Measurements from ENCODE around the gene CAPZB.
"Not testable (repeated sequence)": the region's sequence is repeated elsewhere in the genome, so short reads cannot be mapped to it uniquely, and the experiment has no call there.

CAPZB gene

GRCh38 chr1:19525607-19526545 is 40.5 kb upstream of the CAPZB start:
- TF ChIP-seq CTCF (conservative IDR thresholded peaks at IDR 0.05) (no peak), ZFX (IDR thresholded peaks at IDR 0.05) (no peak)
- H3K27ac ChIP-seq = no peak overlapping the region

DNA sequence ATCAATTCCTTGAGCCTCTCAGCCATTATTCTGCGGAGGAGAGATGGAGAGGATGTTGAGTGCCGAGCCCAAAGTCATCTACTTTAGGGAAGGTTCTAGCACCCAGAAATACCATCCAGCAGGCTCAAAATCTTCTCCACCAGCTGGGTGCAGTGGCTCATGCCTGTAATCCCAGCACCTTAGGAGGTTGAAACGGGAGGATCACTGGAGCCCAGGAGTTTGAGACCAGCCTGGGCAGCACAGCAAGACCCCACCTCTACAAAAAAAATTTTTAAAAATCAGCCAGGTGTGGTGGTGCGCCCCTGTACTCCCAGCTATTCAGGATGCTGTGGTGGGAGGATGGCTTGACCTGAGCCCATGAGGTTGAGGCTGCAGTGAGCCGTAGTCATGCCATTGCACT is 39.5 kb upstream of the CAPZB start:
- no peak overlapping the region for H3K27ac ChIP-seq
- TF ChIP-seq CTCF (conservative IDR thresholded peaks at IDR 0.05) (no peak), ZFX (IDR thresholded peaks at IDR 0.05) (no peak)

DNA sequence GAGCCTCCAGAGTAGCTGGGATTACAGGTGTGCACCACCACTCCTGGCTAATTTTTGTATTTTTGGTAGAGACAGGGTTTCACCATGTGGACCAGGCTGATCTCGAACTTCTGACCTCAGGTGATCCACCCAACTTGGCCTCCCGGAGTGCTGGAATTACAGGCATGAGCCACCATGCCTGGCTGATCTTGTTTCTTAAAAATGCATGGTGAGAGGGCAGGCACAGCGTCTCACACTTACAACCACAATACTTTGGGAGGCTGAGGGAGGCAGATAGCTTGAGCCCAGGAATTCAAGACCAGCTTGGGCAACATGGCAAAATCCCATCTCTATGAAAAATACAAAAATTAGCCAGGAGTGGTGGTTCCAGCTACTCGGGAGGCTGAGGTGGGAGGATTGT is 37.2 kb upstream of the CAPZB start:
- not testable (repeated sequence) for H3K27ac ChIP-seq

- H3K27ac ChIP-seq = no peak overlapping the region
- no peak for TF ChIP-seq ZFX (IDR thresholded peaks at IDR 0.05)
These were observed 36.1 kb upstream of the CAPZB start for GRCh38 chr1:19521411-19521810.

DNA sequence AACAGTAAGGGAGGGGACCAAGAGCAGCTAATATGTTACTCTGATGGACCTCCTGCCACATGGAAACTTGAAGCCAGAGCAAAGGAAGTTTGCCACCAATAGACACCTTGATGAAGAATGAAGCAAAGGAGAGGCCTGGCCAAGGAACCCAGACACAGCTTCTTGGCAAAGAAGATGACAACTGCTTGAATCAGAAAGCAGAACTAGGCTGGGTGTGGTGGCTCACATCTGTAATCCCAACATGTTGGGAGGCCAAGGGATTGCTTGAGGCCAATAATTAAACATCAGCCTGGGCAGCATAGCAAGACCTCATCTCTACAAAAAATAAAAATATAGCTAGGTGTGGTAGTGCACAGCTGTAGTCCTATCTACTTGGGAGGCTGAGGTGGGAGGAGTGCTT is 31.7 kb upstream of the CAPZB start:
- H3K27ac ChIP-seq = no peak overlapping the region
- TF ChIP-seq ZFX (IDR thresholded peaks at IDR 0.05) (no peak), CTCF (conservative IDR thresholded peaks at IDR 0.05) (no peak)

GRCh38 chr1:19515201-19515600 is 29.9 kb upstream of the CAPZB start:
- TF ChIP-seq CTCF (conservative IDR thresholded peaks at IDR 0.05) = no peak
- no peak for TF ChIP-seq ZFX (IDR thresholded peaks at IDR 0.05)

GRCh38 chr1:19514391-19514831 is 29.1 kb upstream of the CAPZB start:
- peak overlapping the region; percentile 71 for H3K27ac ChIP-seq
- TF ChIP-seq ZFX (IDR thresholded peaks at IDR 0.05) = no peak
- no peak for TF ChIP-seq CTCF (conservative IDR thresholded peaks at IDR 0.05)

More at GRCh38 chr1:19515201-19515600, 29.9 kb upstream of the CAPZB start:
- H3K27ac ChIP-seq = peak overlapping the region; percentile 71

DNA sequence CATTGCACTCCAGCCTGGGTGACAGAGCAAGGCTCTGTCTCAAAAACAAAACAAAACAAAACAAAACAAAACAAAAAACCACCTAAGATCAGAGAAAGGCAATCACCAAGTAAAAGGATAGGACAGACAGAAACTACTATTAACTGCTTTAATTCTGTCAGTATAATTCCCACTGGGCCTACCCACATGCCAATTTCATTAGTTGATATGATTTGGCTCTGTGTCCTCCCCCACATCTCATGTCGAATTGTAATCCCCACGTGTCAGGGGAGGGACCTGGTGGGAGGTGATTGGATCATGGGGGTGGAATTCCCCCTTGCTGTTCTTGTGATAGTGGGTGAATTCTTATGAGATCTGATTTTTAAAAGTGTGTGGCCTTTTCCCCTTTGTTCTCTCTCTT is 27.2 kb upstream of the CAPZB start:
- TF ChIP-seq CTCF (conservative IDR thresholded peaks at IDR 0.05) (no peak), ZFX (IDR thresholded peaks at IDR 0.05) (no peak)
- no peak overlapping the region for H3K27ac ChIP-seq
